Measurements from ENCODE around the gene JAG2.

JAG2 gene

GRCh38 chr14:105108516-105108864 lies 60.1 kb downstream of the JAG2 start:
- no peak for DNase-seq

DNA sequence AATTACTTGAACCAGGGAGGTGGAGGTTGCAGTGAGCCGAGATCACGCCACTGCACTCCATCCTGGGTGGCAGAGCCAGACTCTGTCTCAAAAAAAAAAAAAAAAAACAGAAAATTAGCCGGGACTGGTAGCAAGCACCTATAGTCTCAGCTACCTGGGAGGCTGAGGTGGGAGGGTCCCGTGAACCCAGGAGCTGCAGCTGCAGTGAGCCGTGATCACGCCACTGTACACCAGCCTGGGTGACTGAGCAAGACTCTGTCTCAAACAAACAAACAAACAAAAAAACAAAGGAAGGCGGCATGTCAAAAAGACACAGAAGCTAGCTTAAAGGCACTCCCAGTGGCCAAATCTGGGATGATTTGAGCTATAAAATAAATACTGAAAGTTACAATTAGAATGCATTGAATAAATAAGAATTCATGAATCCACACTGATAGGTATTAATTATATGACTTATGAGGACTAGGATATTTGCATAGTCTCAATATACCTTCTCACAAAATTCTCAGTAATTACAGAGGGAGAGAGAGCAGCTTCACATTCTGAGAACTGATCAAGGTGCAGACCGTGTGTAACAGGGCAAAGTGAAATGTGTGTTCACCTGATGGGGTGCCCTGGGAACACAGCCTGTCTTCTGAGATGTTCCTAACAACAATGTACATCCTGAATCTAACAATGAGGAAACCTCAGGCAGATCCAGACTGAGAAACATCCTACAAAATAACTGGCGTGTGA lies 60.6 kb downstream of the JAG2 start:
- no peak for DNase-seq

DNA sequence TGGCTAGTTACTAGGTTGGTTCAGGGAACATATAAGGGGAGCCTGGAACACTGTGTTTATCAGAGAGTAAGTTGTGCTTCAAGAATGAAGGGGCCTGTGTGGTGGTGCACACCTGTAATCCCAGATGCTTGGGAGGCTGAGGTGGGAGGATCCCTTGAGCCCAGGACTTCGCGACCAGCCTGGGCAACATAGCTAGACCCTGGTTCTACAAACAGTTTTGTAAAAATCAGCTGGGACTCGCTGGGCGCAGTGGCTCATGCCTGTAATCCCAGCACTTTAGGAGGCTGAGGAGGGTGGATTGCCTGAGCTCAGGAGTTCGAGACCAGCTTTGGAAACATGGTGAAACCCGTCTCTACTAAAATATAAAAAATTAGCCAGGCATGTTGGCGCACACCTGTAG lies 61.2 kb downstream of the JAG2 start:
- DNase-seq, result no peak

- DNase-seq, result no peak
Measured at GRCh38 chr14:105105158-105105557, 63.4 kb downstream of the JAG2 start.

DNA sequence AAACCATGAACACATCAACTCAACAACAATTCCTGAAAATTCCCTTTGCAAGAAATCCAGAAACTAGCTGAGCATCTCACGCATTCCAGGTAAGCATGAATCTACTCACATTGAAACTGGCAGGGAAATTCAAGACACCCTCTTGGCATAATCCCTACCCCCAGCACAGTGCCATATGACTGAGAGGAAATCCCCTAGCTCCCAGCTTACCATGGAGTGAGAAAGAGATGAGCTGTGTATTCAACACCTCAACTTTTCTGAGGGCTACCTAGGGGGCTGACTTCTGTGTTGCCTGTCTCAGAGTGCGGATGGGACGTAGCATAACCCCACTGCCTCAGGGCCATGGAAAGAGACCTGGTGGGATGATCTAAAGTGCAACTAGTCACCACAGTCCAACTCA lies 65.7 kb downstream of the JAG2 start:
- DNase-seq, result no peak

DNA sequence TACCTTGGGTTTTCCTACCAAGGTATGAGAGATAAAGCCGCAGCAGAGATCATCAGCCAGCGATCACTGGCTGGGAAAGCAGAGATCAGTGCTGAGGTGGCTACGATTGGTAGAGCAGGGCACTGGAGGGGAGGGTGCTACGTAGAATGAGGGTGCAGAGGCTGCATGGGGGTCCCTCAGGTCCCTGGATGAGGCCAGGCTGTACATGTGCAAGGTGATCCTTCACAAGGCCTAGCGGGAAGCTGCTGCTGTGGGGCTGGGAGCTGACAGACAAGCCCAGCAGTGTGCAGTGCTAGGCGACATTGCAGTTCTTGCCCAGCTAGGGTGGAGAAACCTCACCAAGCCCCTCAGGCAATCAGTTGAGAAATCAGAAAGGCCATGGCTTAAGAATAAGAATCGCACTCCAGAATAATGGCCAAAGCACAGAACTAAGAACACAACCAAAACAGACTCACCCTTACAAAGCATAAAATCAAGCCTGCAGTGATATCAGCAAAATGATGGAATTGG lies 66.2 kb downstream of the JAG2 start:
- DNase-seq, result no peak

DNA sequence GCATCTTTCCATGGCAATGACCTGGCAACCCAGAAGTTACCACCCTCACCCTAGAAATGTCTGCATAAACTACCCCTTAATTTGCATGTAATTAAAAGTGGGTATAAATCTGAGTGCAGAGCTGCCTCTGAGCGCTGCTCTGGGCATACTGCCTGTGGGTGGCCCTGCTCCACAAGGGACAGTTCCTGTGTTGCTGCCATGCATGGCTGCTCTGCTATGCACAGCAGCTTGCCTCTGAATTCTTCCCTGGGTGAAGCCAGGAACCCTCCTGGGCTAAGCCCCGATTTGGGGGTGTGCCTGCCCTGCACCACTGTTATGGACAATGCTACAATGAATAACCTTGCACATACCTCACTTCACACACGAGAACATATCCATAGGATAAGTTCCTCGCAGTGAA lies 67.7 kb downstream of the JAG2 start:
- no peak for DNase-seq

- DNase-seq, result no peak
Measured at GRCh38 chr14:105099778-105100177, 68.8 kb downstream of the JAG2 start.

DNA sequence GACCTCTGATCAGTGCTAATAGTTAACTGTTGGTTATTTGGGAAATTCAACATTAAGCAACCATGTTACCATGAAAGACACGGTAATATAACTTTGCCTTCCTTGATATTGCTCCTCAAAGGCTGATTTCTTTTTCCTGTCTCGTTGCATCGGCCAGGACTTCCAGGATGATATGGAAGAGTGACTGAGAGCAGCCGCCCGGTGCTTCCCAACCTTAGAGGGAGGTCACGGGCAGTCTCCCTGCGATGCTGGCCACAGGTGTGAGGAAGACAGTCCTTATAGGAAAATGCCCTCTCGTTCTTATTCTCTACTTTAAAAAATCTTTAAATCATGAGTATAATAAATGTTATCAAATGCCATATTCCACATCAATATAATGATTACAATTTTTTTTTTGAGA lies 70.3 kb downstream of the JAG2 start:
- DNase-seq, result no peak

GRCh38 chr14:105097794-105098127 lies 70.8 kb downstream of the JAG2 start:
- no peak for DNase-seq

GRCh38 chr14:105096206-105096875 lies 72.2 kb downstream of the JAG2 start:
- no peak for DNase-seq

GRCh38 chr14:105095236-105095805 lies 73.3 kb downstream of the JAG2 start:
- no peak for DNase-seq

GRCh38 chr14:105094193-105094907 lies 74.2 kb downstream of the JAG2 start:
- no peak for DNase-seq

DNA sequence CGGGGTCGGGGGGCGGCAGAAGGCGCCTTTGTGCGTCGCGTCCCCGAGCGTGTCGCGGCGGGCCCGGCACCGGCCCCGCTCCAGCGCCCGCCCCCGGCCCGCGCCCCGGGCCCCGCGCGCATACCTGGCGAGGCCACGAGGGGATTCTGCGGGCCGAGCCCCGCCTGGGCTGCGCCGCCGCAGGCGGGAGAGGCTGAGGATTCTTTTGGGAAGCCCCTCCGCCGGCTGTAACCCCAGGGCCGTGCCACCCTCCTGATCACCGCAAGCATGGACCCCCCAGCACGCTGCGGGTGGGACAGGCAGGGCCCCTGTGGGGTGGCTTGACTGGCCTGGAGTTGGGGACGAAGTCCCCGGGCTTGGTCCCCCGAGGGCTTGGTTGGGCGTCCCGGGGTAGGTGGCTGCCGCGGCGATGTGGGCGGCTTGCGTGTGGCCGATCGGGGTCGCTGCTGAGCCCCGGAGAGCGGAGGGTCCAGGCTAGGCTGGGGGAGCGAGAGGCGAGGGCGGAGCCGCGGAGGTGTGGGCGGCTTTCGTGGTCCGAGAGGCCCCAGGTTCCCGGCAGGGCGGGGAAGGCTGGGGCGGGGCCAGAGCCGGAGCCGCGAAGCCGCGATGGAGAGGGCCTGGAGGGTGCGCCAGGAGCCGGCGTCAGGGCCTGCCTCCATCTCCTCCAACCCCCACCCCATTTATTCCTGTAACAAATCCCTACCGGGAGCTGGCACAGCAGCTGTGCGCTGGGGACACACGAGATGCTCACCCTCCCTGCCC lies 75.0 kb downstream of the JAG2 start:
- DNase-seq, result peak; percentile 30

DNA sequence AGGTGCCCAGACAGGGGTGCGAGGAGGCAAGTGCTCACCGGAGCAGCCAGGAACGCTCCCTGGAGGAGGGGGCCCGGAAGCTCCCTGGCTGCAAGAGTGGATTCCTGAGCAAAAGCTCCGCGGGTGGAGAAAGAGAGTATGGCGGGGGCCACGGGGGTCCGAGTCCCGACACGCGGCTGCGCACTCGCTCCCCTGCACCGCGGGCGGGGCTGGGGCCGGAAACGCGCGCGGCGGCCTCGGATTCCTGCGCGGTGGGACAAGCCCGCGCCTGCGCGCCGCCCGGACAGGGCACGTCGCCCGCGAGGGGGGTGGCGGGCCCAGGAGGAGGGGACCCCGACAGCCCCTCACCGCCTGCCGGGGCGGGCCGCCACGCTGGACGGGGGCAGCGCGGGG lies 75.5 kb downstream of the JAG2 start:
- no peak for DNase-seq

GRCh38 chr14:105092171-105093037 lies 76.2 kb downstream of the JAG2 start:
- no peak for DNase-seq

GRCh38 chr14:105091517-105092170 lies 76.9 kb downstream of the JAG2 start:
- no peak for DNase-seq

DNA sequence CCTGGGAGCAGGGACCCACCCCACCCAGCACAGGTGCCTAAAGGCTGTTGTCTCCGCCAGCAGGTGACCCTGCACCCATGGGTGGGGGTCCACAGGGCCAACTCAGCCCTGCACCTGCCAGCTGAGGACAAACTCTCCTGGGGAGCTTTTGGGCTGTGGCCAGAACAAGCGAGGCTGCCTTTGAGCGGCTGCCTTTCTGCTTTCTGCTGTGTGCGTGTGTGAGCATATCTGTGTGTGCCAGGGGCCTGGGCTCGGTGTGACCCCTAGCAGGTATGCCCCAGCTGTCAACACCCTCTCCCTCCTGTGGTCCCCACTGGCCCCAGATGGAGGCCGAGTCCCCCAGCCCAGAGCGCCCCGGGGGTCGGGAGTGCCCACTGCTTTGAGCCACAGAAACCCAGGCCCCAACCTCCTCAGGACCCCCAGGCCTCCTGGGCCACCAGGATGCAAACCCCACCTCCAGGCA lies 77.5 kb downstream of the JAG2 start:
- no peak for DNase-seq
